Measurements from ENCODE around the gene PTGES2. TPM values are rescaled to one million over a fixed set of nuclear protein-coding genes. Genes with fewer than 3 reads are reported as not detected.

PTGES2 gene
- total RNA-seq, 1 experiment from 2014 or later: 136 TPM

DNA sequence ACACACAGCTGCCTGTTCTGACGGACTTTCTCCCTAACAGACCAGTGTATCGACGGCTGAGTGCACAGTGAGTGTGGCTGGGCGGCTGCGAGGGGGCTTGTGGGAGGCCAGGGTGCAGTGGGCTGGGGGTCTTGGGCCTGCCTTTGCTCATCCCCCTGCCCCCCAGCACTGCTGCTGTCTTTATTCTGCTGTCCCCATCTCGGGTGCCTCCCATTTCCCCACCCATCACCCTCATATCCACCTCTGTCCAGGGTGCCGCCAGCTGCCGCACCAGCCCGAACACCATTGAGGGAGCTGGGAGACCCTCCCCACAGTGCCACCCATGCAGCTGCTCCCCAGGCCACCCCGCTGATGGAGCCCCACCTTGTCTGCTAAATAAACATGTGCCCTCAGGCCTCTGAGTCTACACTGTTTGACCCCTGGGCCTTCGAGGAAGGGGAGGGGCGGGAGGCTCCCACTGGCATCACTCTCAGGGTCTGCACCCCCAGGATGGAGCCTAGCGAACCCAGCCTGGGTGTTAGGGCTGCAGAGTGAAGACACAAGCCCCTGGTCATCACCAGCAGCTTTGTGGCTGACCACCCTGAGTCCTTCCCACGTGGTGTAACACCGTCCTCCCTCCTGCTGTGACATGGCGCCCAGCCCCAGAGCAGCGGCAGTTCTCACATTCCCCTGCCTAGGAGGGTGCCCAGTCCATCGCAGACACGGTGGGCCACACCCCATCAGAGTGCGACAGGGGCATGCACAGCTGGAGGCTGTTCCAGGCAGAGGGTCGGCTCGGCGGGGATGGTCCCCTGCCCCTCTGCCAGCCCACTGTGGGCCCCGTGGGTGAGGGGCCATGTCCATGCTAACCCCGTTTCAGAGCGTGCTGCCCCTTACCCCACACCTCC, 25.8 kb upstream of the PTGES2 start:
- DNase-seq (ENCODE audit: low read depth): no peak

DNA sequence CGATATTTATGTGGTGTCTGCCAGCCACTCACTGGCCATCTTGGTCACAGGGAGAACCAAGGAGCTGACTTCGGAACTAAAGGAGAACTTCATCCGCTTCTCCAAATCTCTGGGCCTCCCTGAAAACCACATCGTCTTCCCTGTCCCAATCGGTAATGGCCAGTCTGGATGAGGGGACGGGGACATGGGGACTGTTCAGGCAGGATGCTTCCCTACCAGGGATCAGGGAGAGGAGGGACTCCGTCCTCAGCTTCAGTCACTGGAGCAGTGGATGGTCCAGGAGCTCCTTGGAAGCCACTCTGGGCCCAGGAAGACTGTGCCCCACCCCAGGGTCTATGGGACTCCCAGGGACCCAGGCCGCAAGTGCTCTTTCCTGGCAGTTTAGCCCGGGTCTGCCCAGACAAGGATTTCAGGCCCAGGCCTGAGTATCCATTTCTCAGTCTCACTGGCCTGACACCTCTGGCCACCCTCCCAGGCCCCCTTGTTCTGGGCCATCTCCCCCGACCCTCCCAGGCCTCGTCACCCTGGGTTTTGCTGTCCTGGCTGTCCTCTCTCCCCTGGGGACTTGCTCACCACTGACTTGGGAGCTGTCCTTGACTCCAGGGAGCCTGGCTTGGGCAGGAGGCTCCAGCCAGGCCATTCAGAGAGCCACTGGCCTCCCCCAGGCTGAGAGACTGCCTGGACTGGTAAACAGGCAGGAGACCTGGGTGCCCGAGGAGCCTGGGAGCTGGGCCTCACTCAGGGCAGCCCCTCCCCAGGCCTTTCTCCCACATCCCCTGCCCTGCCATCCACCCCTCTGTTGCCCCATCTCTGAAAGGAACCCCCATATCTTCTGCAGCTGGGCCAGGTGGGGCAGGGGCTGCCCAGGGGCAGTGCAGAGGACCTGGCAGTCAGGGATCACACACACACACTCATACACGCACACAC, 24.9 kb upstream of the PTGES2 start:
- no peak for DNase-seq (ENCODE audit: low read depth)

GRCh38 chr9:128151309-128152132, 24.0 kb upstream of the PTGES2 start:
- DNase-seq (ENCODE audit: low read depth): peak; percentile 2

DNA sequence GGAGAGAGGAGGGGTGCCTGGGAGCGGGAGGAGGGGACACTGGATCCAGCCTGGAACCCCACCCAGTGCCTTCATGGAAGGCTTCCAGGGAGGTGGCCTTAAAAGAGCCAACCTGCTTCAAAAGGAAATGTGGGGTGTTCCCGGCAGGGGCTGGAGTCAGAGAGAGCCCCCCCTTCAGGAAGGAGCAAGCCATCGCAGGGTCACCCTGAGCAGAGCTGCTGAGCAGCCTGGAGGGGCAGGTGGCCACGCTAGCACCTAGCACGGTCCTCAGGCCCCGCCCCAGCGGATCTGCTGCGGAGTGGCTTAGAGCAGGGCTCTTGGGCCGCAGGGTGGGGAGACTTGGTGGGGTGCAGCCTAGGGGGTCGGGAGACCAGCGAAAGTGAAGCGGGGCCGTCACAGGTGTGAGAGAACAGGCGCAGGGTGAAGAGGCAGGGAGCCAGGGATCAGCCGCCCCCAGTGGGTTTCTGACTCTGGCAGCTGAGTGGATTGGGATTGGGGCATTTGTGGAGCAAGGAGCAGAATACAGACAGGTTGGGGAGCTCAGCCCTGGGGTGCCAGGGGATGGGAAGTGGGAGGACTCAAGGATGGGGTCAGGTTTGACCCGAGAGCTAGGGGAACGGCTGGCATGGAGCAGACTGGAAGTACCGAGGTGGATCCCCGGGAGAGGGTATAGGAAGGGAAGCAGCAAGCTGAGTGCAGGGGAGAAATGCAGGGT, 23.2 kb upstream of the PTGES2 start:
- peak; percentile 28 for DNase-seq (ENCODE audit: low read depth)

GRCh38 chr9:128149951-128150593, 22.5 kb upstream of the PTGES2 start:
- no peak for DNase-seq (ENCODE audit: low read depth)

DNA sequence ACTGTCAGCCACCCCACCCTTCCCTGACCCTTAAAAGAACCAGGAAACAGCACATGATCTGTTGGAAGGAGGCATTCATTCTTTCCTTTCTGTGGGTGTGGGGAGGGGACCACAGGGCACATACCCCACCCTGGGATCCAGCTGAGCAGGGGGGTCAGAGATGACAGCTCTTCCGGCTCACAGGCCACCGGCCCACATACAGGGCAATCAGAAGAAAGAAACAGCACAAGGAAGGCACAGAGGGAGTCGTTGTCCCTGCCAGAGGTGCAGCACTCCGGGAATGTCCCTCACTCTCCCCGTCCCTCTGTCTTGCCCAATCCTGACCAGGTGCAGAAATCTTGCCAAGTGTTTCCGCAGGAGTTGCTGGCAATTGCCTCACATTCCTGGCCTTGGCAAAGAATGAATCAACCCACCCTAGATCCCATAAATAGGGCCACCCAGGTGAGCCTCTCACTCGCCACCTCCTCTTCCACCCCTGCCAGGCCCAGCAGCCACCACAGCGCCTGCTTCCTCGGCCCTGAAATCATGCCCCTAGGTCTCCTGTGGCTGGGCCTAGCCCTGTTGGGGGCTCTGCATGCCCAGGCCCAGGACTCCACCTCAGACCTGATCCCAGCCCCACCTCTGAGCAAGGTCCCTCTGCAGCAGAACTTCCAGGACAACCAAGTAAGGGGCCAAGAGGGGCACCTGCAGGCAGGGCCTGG, 21.6 kb upstream of the PTGES2 start, which contains the start of gene LCN2:
Gene LCN2 (plus strand): TSS at position 453 of the 701 bp plus-strand sequence. CDS start 73 bp downstream, at position 526.
- no peak for DNase-seq (ENCODE audit: low read depth)

- DNase-seq (ENCODE audit: low read depth): no peak
Measured at GRCh38 chr9:128148509-128149000, 21.0 kb upstream of the PTGES2 start.

- DNase-seq (ENCODE audit: low read depth): no peak
Measured at GRCh38 chr9:128146591-128147120, 19.1 kb upstream of the PTGES2 start.

GRCh38 chr9:128145951-128146351, 18.4 kb upstream of the PTGES2 start:
- no peak for DNase-seq (ENCODE audit: low read depth)

- DNase-seq (ENCODE audit: low read depth): no peak
Measured at GRCh38 chr9:128145536-128145935, 18.0 kb upstream of the PTGES2 start.

DNA sequence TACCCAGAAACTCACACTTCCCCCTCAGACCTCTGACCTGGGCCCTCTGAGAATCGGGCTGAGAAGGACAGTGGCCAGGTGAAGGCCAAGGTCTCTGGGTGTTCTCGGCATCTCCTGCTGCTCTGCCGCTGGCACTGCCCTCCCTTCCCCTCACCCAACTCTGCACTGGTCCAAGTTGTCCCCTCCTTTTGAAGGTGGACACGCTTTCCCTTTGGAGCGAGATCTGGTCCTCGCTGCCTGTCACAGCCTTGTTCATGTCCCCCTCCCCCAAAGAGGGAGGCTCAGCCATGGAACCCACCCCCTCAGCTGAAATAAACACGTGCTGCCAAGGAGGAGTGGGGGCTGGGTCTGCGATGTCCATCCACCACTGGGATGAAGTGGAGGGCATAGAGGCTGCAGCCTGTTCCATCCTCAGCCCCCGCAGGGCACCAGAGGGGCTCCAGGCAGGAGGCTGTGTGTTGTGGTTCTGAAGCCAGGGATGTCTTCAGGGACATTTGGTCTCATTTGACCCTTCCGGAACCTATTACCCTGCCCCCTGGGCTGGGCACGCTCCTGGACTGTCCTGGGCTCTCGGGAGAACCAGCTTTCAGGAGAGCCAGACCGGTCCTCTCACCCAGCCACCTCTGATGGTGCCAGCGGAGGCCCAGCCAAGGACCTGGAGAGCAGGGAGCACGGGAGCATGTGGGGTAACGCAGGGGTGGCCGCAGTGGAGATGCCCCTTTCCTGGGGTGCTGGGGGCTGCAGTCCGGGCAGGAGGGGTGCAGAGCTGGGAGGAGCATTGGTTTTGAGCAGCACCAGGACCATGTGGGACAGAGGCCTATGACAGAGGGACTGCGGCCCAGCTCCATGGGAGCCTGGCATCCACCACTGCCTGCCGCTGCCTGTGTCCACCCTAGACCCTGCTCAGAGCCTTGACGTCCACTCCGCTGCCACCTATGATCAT, 17.0 kb upstream of the PTGES2 start:
- no peak for DNase-seq (ENCODE audit: low read depth)

GRCh38 chr9:128143525-128144238, 16.2 kb upstream of the PTGES2 start:
- no peak for DNase-seq (ENCODE audit: low read depth)

- DNase-seq (ENCODE audit: low read depth): no peak
Measured at GRCh38 chr9:128142596-128142995, 15.1 kb upstream of the PTGES2 start.

DNA sequence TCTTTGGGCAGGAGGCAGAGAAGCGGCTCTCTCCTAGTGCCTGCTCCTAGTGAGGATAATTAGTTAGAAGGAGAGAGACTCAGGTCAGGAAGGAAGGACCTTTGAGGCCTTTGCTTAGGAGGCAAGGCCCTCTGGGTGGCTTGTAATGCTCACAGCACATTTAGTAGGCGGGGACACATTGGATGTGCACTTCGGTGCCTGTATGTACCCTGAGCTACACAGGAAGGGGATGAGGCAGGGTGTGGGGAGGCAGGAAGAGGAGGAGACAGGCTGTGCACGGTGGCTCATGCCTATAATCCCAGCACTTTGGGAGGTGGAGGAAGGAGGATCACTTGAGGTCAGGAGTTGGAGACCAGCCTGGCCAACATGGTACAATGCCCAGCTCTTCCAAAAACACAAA, 14.5 kb upstream of the PTGES2 start:
- no peak for DNase-seq (ENCODE audit: low read depth)

- no peak for DNase-seq (ENCODE audit: low read depth)
Measured at GRCh38 chr9:128141604-128142003, 14.1 kb upstream of the PTGES2 start.

DNA sequence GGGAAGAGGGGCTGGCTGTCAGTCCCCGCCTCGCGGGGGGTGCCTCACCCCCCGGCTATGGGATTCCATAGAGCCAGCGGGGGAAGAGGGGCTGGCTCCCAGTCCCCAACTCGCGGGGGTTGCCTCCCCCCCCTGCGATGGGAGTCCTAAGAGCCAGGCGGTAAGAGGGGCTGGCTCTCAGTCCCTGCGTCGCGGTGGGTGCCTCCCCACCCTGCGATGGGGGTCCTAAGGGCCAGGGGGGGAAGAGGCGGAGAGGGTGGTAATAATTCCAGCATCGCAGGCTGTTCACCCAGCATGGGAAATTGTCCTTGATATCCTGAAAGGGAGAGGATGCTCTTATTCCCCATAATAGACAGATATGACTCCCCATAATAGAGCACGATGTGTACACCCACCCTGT, 12.1 kb upstream of the PTGES2 start:
- no peak for DNase-seq (ENCODE audit: low read depth)

- DNase-seq (ENCODE audit: low read depth): no peak
Measured at GRCh38 chr9:128138001-128138400, 10.5 kb upstream of the PTGES2 start.

Data from Daoy (cell line).